CD14-positive monocyte (primary cell): ENCODE measurements around the gene PMS2. TPM values are rescaled to one million over a fixed set of nuclear protein-coding genes. Genes with fewer than 3 reads are reported as not detected.
"Not testable (repeated sequence)": the region's sequence is repeated elsewhere in the genome, so short reads cannot be mapped to it uniquely, and the experiment has no call there.

Source experiments
- DNase-seq, 3 donors: peaks; one replicate each; pipeline ENCODE4 v3.0.0-alpha.2; 2011 to 2022
- H2AFZ ChIP-seq: 2 replicates; pipeline ENCODE4 v1.6.0; 2012; ENCODE audit warnings: mild to moderate bottlenecking, low read depth, low read length, inconsistent platforms; ENCODE audit not compliant: insufficient read depth, poor library complexity, severe bottlenecking
- H3K27ac ChIP-seq, 2 donors: 1 replicate in 1 of 2; 2 replicates in 1 of 2; pipeline ENCODE4 v1.5.1; 2012 to 2013; ENCODE audit warnings: low read length in 2 of 2, control low read depth in 1 of 2, inconsistent platforms in 1 of 2, low read depth in 1 of 2, mild to moderate bottlenecking in 1 of 2
- H3K27me3 ChIP-seq, 2 donors: one replicate each; pipeline versions ENCODE4 v1.6.0 to v1.6.1; 2011 to 2013; ENCODE audit warnings: low read length in 2 of 2; ENCODE audit not compliant: control insufficient read depth in 2 of 2, insufficient read depth in 2 of 2
- H3K36me3 ChIP-seq, 2 donors: replicated peaks in 1 of 2; 1 replicate in 1 of 2; 2 replicates in 1 of 2; pipeline versions ENCODE4 v1.5.1 to v1.6.1; 2012 to 2013; ENCODE audit warnings: low read length in 2 of 2, control low read depth in 1 of 2, inconsistent platforms in 1 of 2, mild to moderate bottlenecking in 1 of 2; ENCODE audit not compliant: insufficient read depth in 2 of 2, control insufficient read depth in 1 of 2
- H3K4me1 ChIP-seq, 2 donors: 1 replicate in 1 of 2; 2 replicates in 1 of 2; pipeline versions ENCODE4 v1.5.1 to v1.6.1; 2012 to 2013; ENCODE audit warnings: low read length in 2 of 2, control low read depth in 1 of 2, inconsistent platforms in 1 of 2, mild to moderate bottlenecking in 1 of 2, moderate library complexity in 1 of 2; ENCODE audit not compliant: insufficient read depth in 2 of 2, control insufficient read depth in 1 of 2
- H3K4me2 ChIP-seq: replicated peaks from 2 replicates; pipeline ENCODE3; 2012; ENCODE audit warnings: low read length, moderate library complexity, mild to moderate bottlenecking; ENCODE audit not compliant: poor library complexity, severe bottlenecking; ENCODE audit errors: extremely low read depth
- H3K4me3 ChIP-seq, 3 experiments: fragments of 200-600 bp in 1 of 3; sonication (generic) in 1 of 3; replicated peaks in 1 of 3; 1 replicate in 2 of 3; 2 replicates in 1 of 3; pipeline ENCODE4 v1.5.1; 2011 to 2013; ENCODE audit warnings: low read length in 3 of 3, mild to moderate bottlenecking in 3 of 3, control low read depth in 2 of 3, low read depth in 2 of 3, inconsistent platforms in 1 of 3, moderate library complexity in 1 of 3
- H3K79me2 ChIP-seq: 2 replicates; pipeline ENCODE4 v1.6.0; 2012; ENCODE audit warnings: mild to moderate bottlenecking, control low read depth, inconsistent platforms, low read length, moderate library complexity; ENCODE audit not compliant: insufficient read depth
- H3K9ac ChIP-seq: 2 replicates; pipeline ENCODE4 v1.6.0; 2017; ENCODE audit warnings: low read length, mild to moderate bottlenecking; ENCODE audit not compliant: insufficient read depth, poor library complexity, severe bottlenecking
- H3K9me3 ChIP-seq, 2 donors: replicated peaks in 1 of 2; 1 replicate in 1 of 2; 2 replicates in 1 of 2; pipeline versions ENCODE4 v1.5.1 to v1.6.1; 2012 to 2013; ENCODE audit warnings: low read length in 2 of 2, control low read depth in 1 of 2; ENCODE audit not compliant: control insufficient read depth in 1 of 2, insufficient read depth in 1 of 2
- H4K20me1 ChIP-seq: 2 replicates; pipeline ENCODE4 v1.6.0; 2012; ENCODE audit warnings: mild to moderate bottlenecking, low read length, control low read depth, moderate library complexity; ENCODE audit not compliant: insufficient read depth
- H3K27ac Mint-ChIP-seq, 7 donors: one replicate each; pipeline ENCODE4 v1.8.0; 2020; ENCODE audit warnings: mild to moderate bottlenecking in 7 of 7, mixed read lengths in 7 of 7, moderate library complexity in 6 of 7, inconsistent platforms in 2 of 7
- H3K27me3 Mint-ChIP-seq, 3 donors: one replicate each; pipeline ENCODE4 v1.8.0; 2021 to 2022; ENCODE audit warnings: low read depth in 3 of 3, mild to moderate bottlenecking in 3 of 3, mixed read lengths in 3 of 3, moderate library complexity in 3 of 3, inconsistent platforms in 1 of 3
- H3K36me3 Mint-ChIP-seq, 2 donors: one replicate each; pipeline ENCODE4 v1.8.0; 2020; ENCODE audit warnings: mixed read lengths in 2 of 2, inconsistent platforms in 1 of 2, mild to moderate bottlenecking in 1 of 2
- H3K4me1 Mint-ChIP-seq: one replicate; pipeline ENCODE4 v1.8.0; 2020; ENCODE audit warnings: mild to moderate bottlenecking, mixed read lengths
- H3K4me3 Mint-ChIP-seq, 2 donors: one replicate each; pipeline ENCODE4 v1.8.0; 2020; ENCODE audit warnings: mild to moderate bottlenecking in 2 of 2, mixed read lengths in 2 of 2, moderate library complexity in 1 of 2
- H3K9me3 Mint-ChIP-seq, 7 donors: one replicate each; pipeline ENCODE4 v1.8.0; 2020 to 2022; ENCODE audit warnings: mixed read lengths in 7 of 7, mild to moderate bottlenecking in 6 of 7, moderate library complexity in 6 of 7, inconsistent platforms in 2 of 7
- CTCF ChIP-seq: fragments of 200-600 bp; IDR thresholded peaks from one replicate; pipeline ENCODE4 v1.8.0; 2022; ENCODE audit warnings: antibody characterized with exemption, mild to moderate bottlenecking
- WGBS: methylation state at CpG from one replicate; pipeline ENCODE4 v1.1.5; 2013; ENCODE audit warnings: missing lambda C conversion rate; ENCODE audit not compliant: insufficient coverage; 5-methylcytosine and 5-hydroxymethylcytosine counted together
- intact Hi-C, 2 donors: fragments of 100-400 bp; cut with micrococcal nuclease; formaldehyde crosslinking; loops; one replicate each; pipeline versions ENCODE4 v1.15.0 to v1.15.1; 2023
- polyA plus RNA-seq, 3 donors: library from polyadenylated mRNA; depleted of rRNA in 1 of 3; unstranded in 2 of 3; stranded (reverse) in 1 of 3; fragments of 300-500 nt in 2 of 3; fragments of >200 nt in 1 of 3; fragmentation: Illumina TruSeq in 2 of 3; gene quantifications; 1 replicate in 2 of 3; 2 replicates in 1 of 3; pipeline ENCODE4 v1.2.3, GENCODE V29; 2012 to 2021

PMS2 gene
- polyA plus RNA-seq, 3 donors = 3.8 to 5.1 (median 4.8) TPM

- not testable (repeated sequence) for H3K27me3 Mint-ChIP-seq, DNase-seq, H3K27me3 ChIP-seq, H4K20me1 ChIP-seq, H3K9me3 Mint-ChIP-seq, H3K4me3 Mint-ChIP-seq, H3K9me3 ChIP-seq
- intact Hi-C loops = loop anchor here in 1 of 2 donors (5.0 kb wide), 1 partner anchor 264 kb away; the partner anchor contains the start of gene CYTH3
- Histone ChIP-seq H3K27ac (peak overlapping the region; percentile 87 to 92), H3K4me2 (peak overlapping the region; percentile 76), H3K4me1 (peaks cover 6 to 12% of the 10 kb centered on the region in 2 donors), H2AFZ (peak overlapping the region; percentile 95), H3K36me3 (peaks cover 2 to 32% of the 10 kb centered on the region in 2 donors), H3K9ac (peak overlapping the region; percentile 81), H3K4me3 (peak overlapping the region; percentile 69 to 92 (median 91)), H3K79me2 (peaks cover 39% of the 10 kb centered on the region)
- WGBS = 73% methylated on average over 11 of the region's 27 CpGs
- peaks cover 18% of the 10 kb centered on the region for H3K4me1 Mint-ChIP-seq
- peaks cover 16 to 25% of the 10 kb centered on the region in 2 donors for H3K36me3 Mint-ChIP-seq
- peak overlapping the region in 2 of 7 donors; percentile 15 to 88 for H3K27ac Mint-ChIP-seq
These were observed 836 bp downstream of the PMS2 start for GRCh38 chr7:6007835-6008590.

- peaks cover 0 to 1% (median 0%) of the 10 kb centered on the region in 3 donors for H3K27me3 Mint-ChIP-seq
- no peaks in the 10 kb centered on the region for H4K20me1 ChIP-seq
- peaks cover 6 to 30% of the 10 kb centered on the region in 2 donors for H3K36me3 ChIP-seq
- peak overlapping the region in 1 of 7 donors; percentile 50 for H3K27ac Mint-ChIP-seq
- peaks cover 16% of the 10 kb centered on the region for H3K4me1 Mint-ChIP-seq
- no peak overlapping the region for H2AFZ ChIP-seq
- H3K36me3 Mint-ChIP-seq = peaks cover 14 to 23% of the 10 kb centered on the region in 2 donors
- no peak overlapping the region for H3K4me3 ChIP-seq
- H3K9ac ChIP-seq = no peak overlapping the region
- no peak overlapping the region for H3K4me3 Mint-ChIP-seq
- H3K9me3 Mint-ChIP-seq = peaks cover 0 to 1% (median 0%) of the 10 kb centered on the region in 7 donors
- no peaks in the 10 kb centered on the region for H3K27me3 ChIP-seq
- H3K9me3 ChIP-seq = no peaks in the 10 kb centered on the region
- no peak for TF ChIP-seq CTCF
- 75% methylated on average over 2 of the region's 4 CpGs for WGBS
- no peak overlapping the region for H3K4me2 ChIP-seq
- H3K79me2 ChIP-seq = peaks cover 33% of the 10 kb centered on the region
- DNase-seq = no peak
- intact Hi-C loops = loop anchor here in 1 of 2 donors (5.0 kb wide), 1 partner anchor 265 kb away; the partner anchor contains the start of gene CYTH3
- peaks cover 6 to 12% of the 10 kb centered on the region in 2 donors for H3K4me1 ChIP-seq
- no peak overlapping the region for H3K27ac ChIP-seq
These were observed 1.5 kb downstream of the PMS2 start for GRCh38 chr7:6007386-6007785.
